SK-N-SH (cell line): ENCODE results near the gene TFPI. TPM values are rescaled to one million over a fixed set of nuclear protein-coding genes. Genes with fewer than 3 reads are reported as not detected.

Source experiments
- CTCF ChIA-PET: fragments of 300-600, 350-600 bp; formaldehyde crosslinking; extraction: SDS; loops from one replicate; lab custom pipeline; 2021; lab: Yijun Ruan, JAX
- POLR2A ChIA-PET: fragments of 350-600 bp; sonication (Branson Sonifier 250); formaldehyde crosslinking; extraction: SDS; loops from one replicate; lab custom pipeline; 2020; ENCODE audit warnings: antibody characterized with exemption, inconsistent platforms; lab: Yijun Ruan, JAX
- DNase-seq: peaks from one replicate; pipeline ENCODE4 v3.0.0; 2012
- H2AFZ ChIP-seq: fragments of 200-600 bp; sonication (generic); 2 replicates; pipeline ENCODE4 v1.8.1; 2016; ENCODE audit warnings: antibody characterized with exemption, mild to moderate bottlenecking, low read depth
- H3F3A ChIP-seq: fragments of 200-600 bp; sonication (generic); replicated peaks from 2 replicates; pipeline ENCODE3; 2016; ENCODE audit warnings: antibody characterized with exemption, mild to moderate bottlenecking; ENCODE audit not compliant: insufficient read depth
- H3K27ac ChIP-seq, 2 experiments: fragments of 200-500 bp in 1 of 2; fragments of 200-600 bp in 1 of 2; sonication (Bioruptor generic) in 1 of 2; sonication (generic), shearing (Covaris generic) in 1 of 2; 2 replicates each; pipeline versions ENCODE4 v1.5.1 to v1.6.1; 2014 to 2016; ENCODE audit warnings: low read depth in 2 of 2, inconsistent platforms in 1 of 2, low read length in 1 of 2, mild to moderate bottlenecking in 1 of 2, mixed read lengths in 1 of 2
- H3K27me3 ChIP-seq: fragments of 200-600 bp; sonication (generic), shearing (Covaris generic); 2 replicates; pipeline ENCODE4 v1.6.1; 2016; ENCODE audit warnings: mixed run types; ENCODE audit not compliant: insufficient read depth
- H3K36me3 ChIP-seq, 2 experiments: fragments of 200-500 bp in 1 of 2; fragments of 200-600 bp in 1 of 2; sonication (Bioruptor generic) in 1 of 2; sonication (generic) in 1 of 2; replicated peaks in 1 of 2; 2 replicates each; pipeline versions ENCODE3 to v1.5.1; 2014 to 2016; ENCODE audit warnings: low read length in 1 of 2, mild to moderate bottlenecking in 1 of 2; ENCODE audit not compliant: insufficient read depth in 2 of 2, control insufficient read depth in 1 of 2
- H3K4me1 ChIP-seq, 2 experiments: fragments of 200-500 bp in 1 of 2; fragments of 200-600 bp in 1 of 2; sonication (Bioruptor generic) in 1 of 2; sonication (generic), shearing (Covaris generic) in 1 of 2; 2 replicates each; pipeline versions ENCODE4 v1.5.1 to v1.6.1; 2014 to 2016; ENCODE audit warnings: low read depth in 1 of 2, low read length in 1 of 2, mixed run types in 1 of 2; ENCODE audit not compliant: insufficient read depth in 2 of 2, control insufficient read depth in 1 of 2
- H3K4me2 ChIP-seq: fragments of 200-600 bp; sonication (generic), shearing (Covaris generic); 2 replicates; pipeline ENCODE4 v1.6.1; 2017; ENCODE audit warnings: mixed run types
- H3K4me3 ChIP-seq, 2 experiments: fragments of 200-500 bp in 1 of 2; fragments of 200-600 bp in 1 of 2; sonication (Bioruptor generic) in 1 of 2; sonication (generic), shearing (Covaris generic) in 1 of 2; 2 replicates each; pipeline versions ENCODE4 v1.5.1 to v1.8.1; 2014 to 2016; ENCODE audit warnings: low read depth in 2 of 2, inconsistent platforms in 1 of 2, low read length in 1 of 2, mild to moderate bottlenecking in 1 of 2, mixed read lengths in 1 of 2, moderate library complexity in 1 of 2
- H3K79me2 ChIP-seq: fragments of 200-600 bp; sonication (generic); 2 replicates; pipeline ENCODE4 v1.8.1; 2017; ENCODE audit warnings: mild to moderate bottlenecking; ENCODE audit not compliant: insufficient read depth
- H3K9ac ChIP-seq: fragments of 200-600 bp; sonication (generic); 2 replicates; pipeline ENCODE4 v1.6.1; 2017; ENCODE audit warnings: mixed run types
- H3K9me2 ChIP-seq: fragments of 200-600 bp; sonication (generic); 2 replicates; pipeline ENCODE4 v1.6.1; 2017; ENCODE audit warnings: mixed run types
- H3K9me3 ChIP-seq: fragments of 200-600 bp; sonication (generic); 2 replicates; pipeline ENCODE4 v1.6.1; 2017; ENCODE audit warnings: mixed run types, mild to moderate bottlenecking, moderate library complexity
- H4K20me1 ChIP-seq: fragments of 200-600 bp; sonication (generic); 2 replicates; pipeline ENCODE4 v1.6.1; 2017; ENCODE audit warnings: mild to moderate bottlenecking, mixed run types; ENCODE audit not compliant: insufficient read depth
- CHD2 ChIP-seq: fragments of 150-350 bp; IDR thresholded peaks from 2 replicates; pipeline ENCODE4 v1.6.1; 2018; ENCODE audit warnings: low read length; ENCODE audit not compliant: partially characterized antibody
- ELF1 ChIP-seq: IDR thresholded peaks from 2 replicates; pipeline ENCODE4 v1.4.0; 2012
- EP300 ChIP-seq, 2 experiments: IDR thresholded peaks; 2 replicates each; pipeline versions ENCODE4 v1.4.0 to v1.6.1; 2012; ENCODE audit warnings: borderline replicate concordance in 1 of 2, low read depth in 1 of 2, low read length in 1 of 2
- FOSL2 ChIP-seq: IDR thresholded peaks from 2 replicates; pipeline ENCODE4 v1.4.0; 2012; ENCODE audit warnings: low read depth, mild to moderate bottlenecking, moderate library complexity, borderline replicate concordance
- GABPA ChIP-seq: IDR thresholded peaks from 2 replicates; pipeline ENCODE4 v1.4.0; 2012; ENCODE audit warnings: low read depth, mild to moderate bottlenecking
- JUND ChIP-seq: IDR thresholded peaks from 2 replicates; pipeline ENCODE4 v1.4.0; 2012
- MXI1 ChIP-seq: IDR thresholded peaks from 2 replicates; pipeline ENCODE4 v1.6.1; 2012; ENCODE audit warnings: mild to moderate bottlenecking, low read depth, low read length, improper control_type of control experiment
- NFIC ChIP-seq: IDR thresholded peaks from 2 replicates; pipeline ENCODE4 v1.4.0; 2012; ENCODE audit warnings: borderline replicate concordance
- PBX3 ChIP-seq: IDR thresholded peaks from 2 replicates; pipeline ENCODE4; 2012
- POLR2AphosphoS5 ChIP-seq: IDR thresholded peaks from 2 replicates; pipeline ENCODE4 v1.6.1; 2012; ENCODE audit warnings: low read depth, low read length
- RAD21 ChIP-seq: IDR thresholded peaks from 2 replicates; pipeline ENCODE4 v1.6.1; 2012; ENCODE audit warnings: mild to moderate bottlenecking, low read length
- RXRA ChIP-seq: IDR thresholded peaks from 2 replicates; pipeline ENCODE4 v1.4.0; 2012; ENCODE audit warnings: low read depth, mild to moderate bottlenecking, borderline replicate concordance
- TEAD4 ChIP-seq: IDR thresholded peaks from 2 replicates; pipeline ENCODE4 v1.4.0; 2012; ENCODE audit warnings: mild to moderate bottlenecking, borderline replicate concordance; ENCODE audit not compliant: insufficient read depth
- YY1 ChIP-seq: IDR thresholded peaks from 2 replicates; pipeline ENCODE4 v1.4.0; 2012; ENCODE audit warnings: low read depth, mild to moderate bottlenecking
- whole genome bisulfite sequencing: methylation state at CpG from one replicate; pipeline ENCODE4 v1.1.6; 2017; ENCODE audit warnings: low lambda C conversion rate; 5-methylcytosine and 5-hydroxymethylcytosine counted together
- polyA plus RNA-seq, 3 experiments: library from polyadenylated mRNA; depleted of rRNA; stranded (reverse); fragments of >200 nt; gene quantifications; 2 replicates each; pipeline ENCODE4 v1.2.3, GENCODE V29; 2012
- TF ChIP-seq, protein P1 (sequence below): IDR thresholded peaks from 2 replicates; pipeline ENCODE4 v1.4.0; 2012; ENCODE audit warnings: low read depth, borderline replicate concordance

The TFPI gene
- polyA plus RNA-seq, 1 of the 3 experiments (the other 2 are of a cell fraction): 2.1 TPM

DNA sequence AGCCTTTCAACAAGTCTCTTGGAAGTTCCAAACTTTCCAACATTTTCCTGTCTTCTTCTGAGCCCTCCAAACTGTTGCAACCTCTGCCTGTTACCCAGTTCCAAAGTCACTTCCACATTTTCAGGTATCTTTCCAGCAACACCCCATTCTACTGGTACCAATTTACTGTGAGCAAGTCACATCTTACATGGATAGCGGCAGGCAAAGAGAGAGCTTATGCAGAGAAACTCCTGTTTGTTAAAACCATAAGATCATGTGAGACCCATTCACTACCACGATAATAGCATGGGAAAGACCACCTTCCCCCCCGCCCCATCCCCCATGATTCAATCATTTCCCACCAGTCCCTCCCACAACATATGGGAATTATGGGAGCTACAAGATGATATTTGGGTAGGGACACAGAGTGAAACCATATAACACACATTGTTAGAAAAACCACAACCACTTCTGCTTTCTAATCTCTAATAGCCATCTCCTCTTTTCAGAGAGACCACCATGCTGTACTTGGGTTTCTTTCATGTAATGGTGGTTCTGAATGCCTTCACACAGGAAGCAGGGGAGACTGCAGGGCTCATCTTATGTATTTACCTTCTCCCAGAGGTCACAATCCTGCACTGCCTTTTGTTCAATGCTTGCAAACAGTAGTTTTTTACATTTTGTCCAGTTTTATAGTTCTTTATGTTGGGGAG lies 60.2 kb downstream of the TFPI start:
- Histone ChIP-seq H3K9me2 (no peaks in the 10 kb centered on the region; the same call in 1 of the 2 replicates), H3K4me3 (no peak overlapping the region), H3K79me2 (no peaks in the 10 kb centered on the region), H3K4me2 (no peak overlapping the region), H3F3A (no peaks in the 10 kb centered on the region), H2AFZ (no peak overlapping the region), H3K27ac (no peak overlapping the region), H3K9ac (no peak overlapping the region), H3K9me3 (no peaks in the 10 kb centered on the region), H3K36me3 (no peaks in the 10 kb centered on the region), H3K27me3 (no peaks in the 10 kb centered on the region), H3K4me1 (no peaks in the 10 kb centered on the region), H4K20me1 (no peaks in the 10 kb centered on the region)
- 75% methylated on average over 3 of the region's 3 CpGs for WGBS
- ChIA-PET CTCF (interaction anchor here (4.3 kb wide), 1 partner anchor 87 kb away, joined by 24 read pairs; no protein-coding TSS in a partner anchor), POLR2A (no interaction called here)
- no peak for TF ChIP-seq FOSL2
- TF ChIP-seq GABPA: no peak
- no peak for TF ChIP-seq PBX3
- no peak for TF ChIP-seq CHD2
- TF ChIP-seq YY1: no peak
- TF ChIP-seq NFIC: no peak
- TF ChIP-seq TEAD4: no peak
- TF ChIP-seq RAD21: no peak
- TF ChIP-seq EP300 (IDR thresholded peaks at IDR 0.05; ENCODE audit: borderline replicate concordance in 1 of 2, low read depth in 1 of 2, low read length in 1 of 2): no peak
- no peak for TF ChIP-seq JUND
- no peak for TF ChIP-seq MXI1
- no peak for TF ChIP-seq RXRA
- DNase-seq: no peak

DNA sequence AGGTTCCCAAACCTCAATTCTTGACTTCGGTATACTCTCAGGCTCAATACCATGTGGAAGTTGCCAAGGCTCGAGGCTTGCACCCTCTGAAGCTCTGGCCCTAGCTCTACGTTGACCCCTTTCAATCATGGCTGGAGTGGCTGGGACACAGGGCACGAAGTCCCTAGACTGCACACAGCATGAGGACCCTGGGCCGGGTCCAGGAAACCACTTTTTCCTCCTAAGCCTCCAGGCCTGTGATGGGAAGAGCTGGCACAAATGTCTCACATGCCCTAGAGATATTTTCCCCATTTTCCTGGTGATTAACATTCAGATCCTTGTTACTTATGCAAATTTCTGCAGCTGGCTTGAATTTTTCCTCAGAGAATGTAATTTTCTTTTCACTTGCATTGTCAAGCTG lies 61.1 kb downstream of the TFPI start:
- POLR2A ChIA-PET: no interaction called here
- Histone ChIP-seq H3K4me2 (no peak overlapping the region), H3K4me1 (no peaks in the 10 kb centered on the region), H3K9ac (no peak overlapping the region), H2AFZ (no peak overlapping the region), H3K9me2 (no peaks in the 10 kb centered on the region), H3K27ac (no peak overlapping the region), H3K9me3 (0 out of 2 replicates have a peak, but pooled peaks cover 4% of the 10 kb centered on the region), H3F3A (no peaks in the 10 kb centered on the region), H3K4me3 (no peak overlapping the region), H3K36me3 (no peaks in the 10 kb centered on the region), H4K20me1 (no peaks in the 10 kb centered on the region), H3K27me3 (no peaks in the 10 kb centered on the region), H3K79me2 (no peaks in the 10 kb centered on the region)
- TF ChIP-seq POLR2AphosphoS5 (no peak), ELF1 (no peak)
- TF ChIP-seq, protein P1, sequence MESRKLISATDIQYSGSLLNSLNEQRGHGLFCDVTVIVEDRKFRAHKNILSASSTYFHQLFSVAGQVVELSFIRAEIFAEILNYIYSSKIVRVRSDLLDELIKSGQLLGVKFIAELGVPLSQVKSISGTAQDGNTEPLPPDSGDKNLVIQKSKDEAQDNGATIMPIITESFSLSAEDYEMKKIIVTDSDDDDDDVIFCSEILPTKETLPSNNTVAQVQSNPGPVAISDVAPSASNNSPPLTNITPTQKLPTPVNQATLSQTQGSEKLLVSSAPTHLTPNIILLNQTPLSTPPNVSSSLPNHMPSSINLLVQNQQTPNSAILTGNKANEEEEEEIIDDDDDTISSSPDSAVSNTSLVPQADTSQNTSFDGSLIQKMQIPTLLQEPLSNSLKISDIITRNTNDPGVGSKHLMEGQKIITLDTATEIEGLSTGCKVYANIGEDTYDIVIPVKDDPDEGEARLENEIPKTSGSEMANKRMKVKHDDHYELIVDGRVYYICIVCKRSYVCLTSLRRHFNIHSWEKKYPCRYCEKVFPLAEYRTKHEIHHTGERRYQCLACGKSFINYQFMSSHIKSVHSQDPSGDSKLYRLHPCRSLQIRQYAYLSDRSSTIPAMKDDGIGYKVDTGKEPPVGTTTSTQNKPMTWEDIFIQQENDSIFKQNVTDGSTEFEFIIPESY: no peak
- WGBS: 65% methylated on average over 5 of the region's 5 CpGs
- DNase-seq: no peak
- CTCF ChIA-PET: interaction anchor here (4.3 kb wide), 1 partner anchor 88 kb away, joined by 24 read pairs; no protein-coding TSS in a partner anchor
